Testis (tissue), 2 donors: ENCODE results near the gene SCFD2.

ENCODE experiments used
- CTCF ChIP-seq, 3 experiments: fragments of 450-650 bp in 2 of 3; fragments of 200-600 bp in 1 of 3; sonication (generic) in 1 of 3; IDR thresholded peaks; one replicate each; pipeline ENCODE4 v1.5.1; 2016 to 2019; ENCODE audit warnings: antibody characterized with exemption in 3 of 3, mild to moderate bottlenecking in 2 of 3, moderate library complexity in 1 of 3
- POLR2A ChIP-seq: fragments of 450-650 bp; IDR thresholded peaks from one replicate; pipeline ENCODE4 v1.6.1; 2017; ENCODE audit warnings: antibody characterized with exemption, mild to moderate bottlenecking, moderate library complexity

- TF ChIP-seq POLR2A, result no peak
- TF ChIP-seq CTCF (IDR thresholded peaks at IDR 0.05), result no peak
Measured at GRCh38 chr4:53060278-53060677, 305.6 kb downstream of the SCFD2 start.
